Endothelial cell (in vitro differentiated cells): Measurements from ENCODE around the gene ATP2B2. TPM values are rescaled to one million over a fixed set of nuclear protein-coding genes. Genes with fewer than 3 reads are reported as not detected.

ENCODE experiments used
- DNase-seq: peaks from one replicate; pipeline ENCODE4 v3.0.0; 2021; ENCODE audit warnings: low spot score
- H3K27ac Mint-ChIP-seq: one replicate; pipeline ENCODE4 v1.8.0; 2021; ENCODE audit warnings: mixed read lengths, inconsistent platforms; ENCODE audit not compliant: unreplicated experiment
- H3K27me3 Mint-ChIP-seq: one replicate; pipeline ENCODE4 v1.8.0; 2021; ENCODE audit warnings: mild to moderate bottlenecking, moderate library complexity, mixed read lengths, inconsistent platforms; ENCODE audit not compliant: unreplicated experiment
- H3K36me3 Mint-ChIP-seq: one replicate; pipeline ENCODE4 v1.8.0; 2021; ENCODE audit warnings: mild to moderate bottlenecking, low read depth, mixed read lengths, inconsistent platforms; ENCODE audit not compliant: unreplicated experiment
- H3K4me1 Mint-ChIP-seq: one replicate; pipeline ENCODE4 v1.8.0; 2021; ENCODE audit warnings: mild to moderate bottlenecking, mixed read lengths, inconsistent platforms; ENCODE audit not compliant: unreplicated experiment
- H3K4me3 Mint-ChIP-seq: one replicate; pipeline ENCODE4 v1.8.0; 2021; ENCODE audit warnings: mild to moderate bottlenecking, mixed read lengths, inconsistent platforms; ENCODE audit not compliant: unreplicated experiment
- H3K9me3 Mint-ChIP-seq: one replicate; pipeline ENCODE4 v1.8.0; 2021; ENCODE audit warnings: mixed read lengths, inconsistent platforms; ENCODE audit not compliant: unreplicated experiment
- CTCF ChIP-seq: fragments of 200-600 bp; sonication (generic); IDR thresholded peaks from one replicate; pipeline ENCODE4 v1.5.0; 2021; ENCODE audit warnings: antibody characterized with exemption; ENCODE audit not compliant: unreplicated experiment
- total RNA-seq: library from RNA; stranded (reverse); fragmentation: NEBNext Ultra II Directional; extraction: Animal tissue kit (Norgen Biotek cat#: 25700); gene quantifications from one replicate; pipeline ENCODE4 v1.2.1, GENCODE V29; 2021; ENCODE audit not compliant: unreplicated experiment

Gene ATP2B2
- total RNA-seq, 1 donor from 2014 or later = 1.7 TPM

- H3K9me3 Mint-ChIP-seq = no peaks in the 10 kb centered on the region
- peaks cover 8% of the 10 kb centered on the region for H3K27me3 Mint-ChIP-seq
- no peak overlapping the region for H3K4me3 Mint-ChIP-seq
- H3K36me3 Mint-ChIP-seq = no peaks in the 10 kb centered on the region
- DNase-seq = no peak
- peaks cover 8% of the 10 kb centered on the region for H3K4me1 Mint-ChIP-seq
- no peak overlapping the region for H3K27ac Mint-ChIP-seq
- TF ChIP-seq CTCF = no peak
These were observed 6.6 kb upstream of the ATP2B2 start for GRCh38 chr3:10511809-10512494.

GRCh38 chr3:10510743-10511432 is 5.5 kb upstream of the ATP2B2 start:
- H3K36me3 Mint-ChIP-seq = no peaks in the 10 kb centered on the region
- DNase-seq = no peak
- peaks cover 8% of the 10 kb centered on the region for H3K4me1 Mint-ChIP-seq
- no peak overlapping the region for H3K27ac Mint-ChIP-seq
- TF ChIP-seq CTCF = no peak
- peaks cover 11% of the 10 kb centered on the region for H3K27me3 Mint-ChIP-seq
- H3K9me3 Mint-ChIP-seq = no peaks in the 10 kb centered on the region
- no peak overlapping the region for H3K4me3 Mint-ChIP-seq

GRCh38 chr3:10510086-10510742 is 4.8 kb upstream of the ATP2B2 start:
- no peak overlapping the region for H3K27ac Mint-ChIP-seq
- no peaks in the 10 kb centered on the region for H3K9me3 Mint-ChIP-seq
- TF ChIP-seq CTCF = no peak
- no peak overlapping the region for H3K4me3 Mint-ChIP-seq
- peaks cover 8% of the 10 kb centered on the region for H3K4me1 Mint-ChIP-seq
- no peak for DNase-seq
- peaks cover 12% of the 10 kb centered on the region for H3K27me3 Mint-ChIP-seq
- H3K36me3 Mint-ChIP-seq = no peaks in the 10 kb centered on the region

GRCh38 chr3:10509325-10509724 is 3.9 kb upstream of the ATP2B2 start:
- no peaks in the 10 kb centered on the region for H3K9me3 Mint-ChIP-seq
- H3K4me3 Mint-ChIP-seq = no peak overlapping the region
- H3K27me3 Mint-ChIP-seq = peaks cover 11% of the 10 kb centered on the region
- TF ChIP-seq CTCF = no peak
- DNase-seq = no peak
- H3K27ac Mint-ChIP-seq = no peak overlapping the region
- no peaks in the 10 kb centered on the region for H3K36me3 Mint-ChIP-seq
- peaks cover 8% of the 10 kb centered on the region for H3K4me1 Mint-ChIP-seq
